HCT116 (cell line): ENCODE results near the gene SLC4A11. TPM values are rescaled to one million over a fixed set of nuclear protein-coding genes. Genes with fewer than 3 reads are reported as not detected.
A peak's percentile ranks its signal among the peaks of the same experiment; 100 is the strongest.

ENCODE experiments used
- ATAC-seq: fragments of 200-7000 bp; cut with Tn5 transposase; 2 replicates; pipeline ENCODE4 v1.9.1; 2020; ENCODE audit warnings: mild to moderate bottlenecking, moderate library complexity
- BruUV-seq: library from RNA; stranded (reverse); fragments of 400-500 nt; replicated peaks from 2 replicates; lab custom pipeline; 2021; lab: Mats Ljungman, UMichigan
- CTCF ChIA-PET: fragments of 300-600 bp; sonication (Branson Sonifier 250); formaldehyde crosslinking; loops from one replicate; lab custom pipeline; 2021; ENCODE audit warnings: antibody characterized with exemption; lab: Charles Lee
- POLR2A ChIA-PET: fragments of 300-600, 350-600 bp; sonication (Branson Sonifier 250); formaldehyde crosslinking; loops from one replicate; lab custom pipeline; 2021; ENCODE audit warnings: antibody characterized with exemption; lab: Charles Lee
- RAD21 ChIA-PET, 2 experiments: fragments of 300-600 bp; sonication (Branson Sonifier 250); formaldehyde crosslinking; loops; one replicate each; lab custom pipeline; 2023; ENCODE audit warnings: low total read pairs in 2 of 2; ENCODE audit not compliant: uncharacterized antibody in 2 of 2, unreplicated experiment in 2 of 2, low non-redundant PET in 1 of 2; lab: Charles Lee
- DNase-seq: peaks from one replicate; pipeline ENCODE4 v3.0.0-alpha.2; 2010; ENCODE audit warnings: low read depth, low spot score
- H2AFZ ChIP-seq: fragments of 200-600 bp; shearing (Covaris generic), sonication (generic); 2 replicates; pipeline ENCODE4 v1.6.1; 2017; ENCODE audit warnings: low read depth, mixed run types, mixed read lengths, antibody characterized with exemption, low read length; ENCODE audit not compliant: poor library complexity, severe bottlenecking
- H3K27ac ChIP-seq: 2 replicates; pipeline ENCODE4 v1.5.1; 2012; ENCODE audit warnings: low read depth, low read length
- H3K27me3 ChIP-seq: fragments of 200-600 bp; sonication (generic); 2 replicates; pipeline ENCODE4 v1.6.1; 2016; ENCODE audit warnings: mixed run types, low read length, mixed read lengths; ENCODE audit not compliant: insufficient read depth
- H3K36me3 ChIP-seq, 2 experiments: fragments of 200-500 bp in 1 of 2; fragments of 200-600 bp in 1 of 2; sonication (Bioruptor generic) in 1 of 2; sonication (generic) in 1 of 2; 2 replicates each; pipeline versions ENCODE4 v1.5.1 to v1.6.1; 2014 to 2016; ENCODE audit warnings: low read length in 2 of 2, inconsistent platforms in 1 of 2, mixed read lengths in 1 of 2, mixed run types in 1 of 2; ENCODE audit not compliant: insufficient read depth in 2 of 2, control insufficient read depth in 1 of 2
- H3K4me1 ChIP-seq, 2 experiments: fragments of 200-600 bp in 1 of 2; sonication (generic) in 1 of 2; 2 replicates each; pipeline versions ENCODE4 v1.5.1 to v1.6.1; 2012 to 2017; ENCODE audit warnings: low read length in 2 of 2, inconsistent platforms in 1 of 2, mild to moderate bottlenecking in 1 of 2, mixed read lengths in 1 of 2, mixed run types in 1 of 2, moderate library complexity in 1 of 2; ENCODE audit not compliant: insufficient read depth in 2 of 2, control insufficient read depth in 1 of 2
- H3K4me2 ChIP-seq: fragments of 200-600 bp; sonication (generic); 2 replicates; pipeline ENCODE4 v1.6.1; 2017; ENCODE audit warnings: mixed run types, low read length, mixed read lengths
- H3K4me3 ChIP-seq, 2 experiments: fragments of 200-600 bp in 1 of 2; sonication (generic) in 1 of 2; replicated peaks in 1 of 2; 2 replicates each; pipeline ENCODE4 v1.5.1; 2011 to 2016; ENCODE audit warnings: low read length in 2 of 2, control low read depth in 1 of 2, low read depth in 1 of 2, mild to moderate bottlenecking in 1 of 2, mixed read lengths in 1 of 2, mixed run types in 1 of 2
- H3K79me2 ChIP-seq: fragments of 200-600 bp; sonication (generic); 2 replicates; pipeline ENCODE4 v1.6.1; 2017; ENCODE audit warnings: mild to moderate bottlenecking, mixed run types, low read length, moderate library complexity, mixed read lengths; ENCODE audit not compliant: insufficient read depth
- H3K9ac ChIP-seq: fragments of 200-600 bp; sonication (generic); 2 replicates; pipeline ENCODE4 v1.6.1; 2016; ENCODE audit warnings: low read length, mixed read lengths
- H3K9me2 ChIP-seq: fragments of 200-600 bp; sonication (generic), shearing (Covaris generic); 2 replicates; pipeline ENCODE4 v1.6.1; 2017; ENCODE audit warnings: mixed run types, mild to moderate bottlenecking, moderate library complexity; ENCODE audit not compliant: insufficient read depth
- H3K9me3 ChIP-seq, 2 experiments: fragments of 200-500 bp in 1 of 2; fragments of 200-600 bp in 1 of 2; sonication (Bioruptor generic) in 1 of 2; sonication (generic) in 1 of 2; 2 replicates each; pipeline ENCODE4 v1.6.1; 2014 to 2017; ENCODE audit warnings: low read length in 2 of 2, mixed read lengths in 2 of 2, inconsistent platforms in 1 of 2, low read depth in 1 of 2, mild to moderate bottlenecking in 1 of 2, mixed run types in 1 of 2, moderate library complexity in 1 of 2; ENCODE audit not compliant: control insufficient read depth in 1 of 2, insufficient read depth in 1 of 2
- H4K20me1 ChIP-seq: fragments of 200-600 bp; sonication (generic), shearing (Covaris generic); 2 replicates; pipeline ENCODE4 v1.6.1; 2017; ENCODE audit warnings: mixed run types, mild to moderate bottlenecking, moderate library complexity; ENCODE audit not compliant: insufficient read depth
- CBX3 ChIP-seq: IDR thresholded peaks from 2 replicates; pipeline ENCODE4 v1.6.1; 2012; ENCODE audit warnings: low read depth
- EGR1 ChIP-seq: IDR thresholded peaks from 2 replicates; pipeline ENCODE4 v1.6.1; 2012; ENCODE audit warnings: low read depth
- ELF1 ChIP-seq: IDR thresholded peaks from 2 replicates; pipeline ENCODE4 v1.6.1; 2012; ENCODE audit warnings: low read depth, borderline replicate concordance
- FOSL1 ChIP-seq: IDR thresholded peaks from 2 replicates; pipeline ENCODE4 v1.6.1; 2012; ENCODE audit warnings: low read depth
- MAX ChIP-seq: IDR thresholded peaks from 2 replicates; pipeline ENCODE4 v1.6.1; 2012
- POLR2AphosphoS5 ChIP-seq: IDR thresholded peaks from 2 replicates; pipeline ENCODE4 v1.6.1; 2011; ENCODE audit warnings: mild to moderate bottlenecking, low read depth, low read length, moderate library complexity
- RAD21 ChIP-seq: IDR thresholded peaks from 2 replicates; pipeline ENCODE4 v1.6.1; 2012; ENCODE audit warnings: low read depth, mild to moderate bottlenecking
- REST ChIP-seq: IDR thresholded peaks from 2 replicates; pipeline ENCODE4 v1.6.1; 2012; ENCODE audit warnings: low read depth
- SP1 ChIP-seq: IDR thresholded peaks from 2 replicates; pipeline ENCODE4 v1.6.1; 2012; ENCODE audit warnings: low read depth
- ZBTB33 ChIP-seq: IDR thresholded peaks from 2 replicates; pipeline ENCODE4 v1.6.1; 2011; ENCODE audit warnings: mild to moderate bottlenecking, low read length, moderate library complexity; ENCODE audit not compliant: insufficient replicate concordance; ENCODE audit errors: extremely low read depth
- ZNF274 ChIP-seq: fragments of 200-500 bp; sonication (Bioruptor generic); IDR thresholded peaks from 2 replicates; pipeline ENCODE4 v1.6.1; 2014; ENCODE audit warnings: mild to moderate bottlenecking, low read depth, low read length, inconsistent platforms
- intact Hi-C: fragments of 100-400 bp; cut with micrococcal nuclease; formaldehyde crosslinking; loops from 2 replicates; pipeline ENCODE4 v1.10.0; 2022
- total RNA-seq: library from RNA; stranded (reverse); gene quantifications from one replicate; pipeline ENCODE4 v1.2.1, GENCODE V29; 2021; ENCODE audit not compliant: unreplicated experiment

SLC4A11 gene
- total RNA-seq, 1 experiment from 2014 or later = 22.7 TPM

GRCh38 chr20:3210346-3210745 is 28.6 kb downstream of the SLC4A11 start (continued):
- TF ChIP-seq REST (no peak), RAD21 (no peak), EGR1 (no peak), ZNF274 (no peak)
- TF ChIP-seq, all 23 proteins: peak for 0

- peak overlapping the region; percentile 91 for H3K27ac ChIP-seq
- intact Hi-C loops = no loop called here
- BruUV-seq = no TSS peak
- H3K4me1 ChIP-seq = peaks cover 9 to 14% of the 10 kb centered on the region in 2 experiments; a peak in 3 of 4 replicates
- TF ChIP-seq ZNF274 (no peak), POLR2AphosphoS5 (no peak), ELF1 (no peak), SP1 (no peak), ZBTB33 (no peak), CBX3 (no peak), FOSL1 (no peak), MAX (no peak)
- CTCF ChIA-PET = no interaction called here
- peak overlapping the region; percentile 89 for H3K9ac ChIP-seq
- no peaks in the 10 kb centered on the region for H3K27me3 ChIP-seq
- POLR2A ChIA-PET = no interaction called here
- H4K20me1 ChIP-seq = no peaks in the 10 kb centered on the region
- peaks cover 56% of the 10 kb centered on the region for H3K79me2 ChIP-seq
- peak overlapping the region; percentile 88 to 94 for H3K4me3 ChIP-seq
- no peak for DNase-seq
- peaks cover 6 to 12% of the 10 kb centered on the region in 2 experiments; a peak in 2 of 4 replicates for H3K36me3 ChIP-seq
- H2AFZ ChIP-seq = no peak overlapping the region
- H3K9me2 ChIP-seq = no peaks in the 10 kb centered on the region
- no peaks in the 10 kb centered on the region for H3K9me3 ChIP-seq
- RAD21 ChIA-PET = no interaction called here
- H3K4me2 ChIP-seq = peak overlapping the region; percentile 91
- peak; percentile 43 for ATAC-seq
Measured at GRCh38 chr20:3209946-3210317, 29.1 kb downstream of the SLC4A11 start.
